HUDEP-2 (cell line): ENCODE data around the gene TLE7.
A peak's percentile ranks its signal among the peaks of the same experiment; 100 is the strongest.

Experiments used
- DNase-seq, 76 experiments: peaks; one replicate each; lab custom pipeline; 2025; ENCODE audit not compliant: unreplicated experiment in 76 of 76; lab: John Stamatoyannopoulos, UW

The TLE7 gene

DNA sequence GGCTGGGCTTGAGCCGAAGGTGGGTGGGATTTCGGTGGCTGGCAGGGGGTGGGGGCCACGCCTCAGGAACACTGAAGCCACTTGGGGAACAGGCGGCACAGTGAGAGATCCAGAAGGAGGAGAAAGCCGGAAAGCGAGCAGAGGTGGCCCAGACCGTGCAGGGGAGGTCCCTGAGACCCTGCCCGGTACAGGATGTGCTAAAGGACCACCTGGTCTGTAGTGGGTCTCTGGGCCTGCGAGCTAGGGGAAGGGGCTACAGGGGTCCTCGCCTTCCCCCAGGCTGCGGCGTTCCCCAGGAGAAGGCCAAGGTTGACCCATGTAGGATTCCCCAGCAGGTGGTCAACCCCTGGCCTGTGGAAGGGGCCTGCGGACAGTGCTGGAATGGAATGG is at the start of gene TLE7:
Gene TLE7, minus strand, starts transcription at position 4 of the 390 bp plus-strand sequence. CDS start 8,730 bp downstream, outside the sequence.
- no peak for DNase-seq

DNA sequence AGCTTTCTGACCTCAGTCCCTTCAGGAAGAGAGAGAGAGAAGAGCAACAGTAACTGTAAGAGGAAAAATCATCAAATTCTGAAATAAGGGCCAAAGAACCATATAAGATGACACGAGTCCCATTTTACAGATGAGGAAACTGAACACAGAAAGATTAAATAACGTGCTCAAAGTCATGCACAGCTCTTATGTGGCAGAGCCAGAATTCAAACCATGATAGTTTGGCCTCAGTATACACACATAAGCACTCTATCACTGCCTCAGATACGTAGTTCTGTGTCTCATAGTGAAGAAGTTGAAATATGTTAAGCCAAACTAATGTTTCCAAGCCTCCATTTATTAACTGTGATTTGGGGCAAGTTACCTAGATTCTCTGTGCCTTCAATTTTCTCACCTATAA is 49.2 kb upstream of the TLE7 start:
- no peak for DNase-seq

DNA sequence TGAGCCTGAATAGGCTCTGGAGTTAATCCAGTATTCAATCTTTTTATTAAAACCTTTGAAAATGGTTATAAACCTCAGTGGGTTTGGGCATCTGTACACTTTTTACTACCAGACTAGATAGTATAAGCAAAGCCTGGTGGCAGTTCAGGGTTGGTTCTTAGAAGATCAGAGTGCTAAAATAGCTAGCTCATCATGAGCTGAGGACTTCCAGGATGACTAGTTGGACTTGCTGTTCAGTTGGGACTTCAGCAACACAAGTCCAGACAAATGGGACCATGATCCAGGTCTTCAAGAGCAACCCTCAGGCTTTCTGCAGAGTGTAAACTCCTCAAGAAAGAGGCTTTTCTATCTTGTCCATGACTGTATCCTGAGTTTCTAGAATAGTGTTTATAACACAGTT is 48.5 kb upstream of the TLE7 start:
- DNase-seq, result peak in 1 of 76 experiments; percentile 12

DNA sequence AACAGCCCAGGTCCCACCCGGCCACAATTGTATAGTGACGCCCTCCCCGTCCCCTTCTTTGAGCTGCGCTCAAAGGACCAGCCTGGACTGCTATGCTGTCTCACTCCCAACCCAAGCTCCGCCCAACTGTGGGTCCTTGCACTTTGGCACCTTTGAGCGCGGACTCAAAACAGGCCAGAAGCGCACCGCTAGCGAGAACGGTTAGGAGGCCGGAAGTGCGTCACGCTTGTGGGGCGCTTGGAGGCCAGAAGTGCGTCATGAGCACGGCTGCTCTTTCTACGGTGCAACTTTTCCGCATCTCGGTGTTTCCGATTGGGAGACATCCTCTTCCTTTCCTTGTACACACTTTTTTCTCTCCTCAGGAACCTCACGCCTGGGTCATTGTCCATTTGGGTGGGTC is 47.3 kb upstream of the TLE7 start, which contains the start of gene ZNF19:
Gene ZNF19, minus strand, starts transcription at position 203 of the 400 bp plus-strand sequence. CDS start 7,210 bp downstream, outside the sequence.
- no peak for DNase-seq

DNA sequence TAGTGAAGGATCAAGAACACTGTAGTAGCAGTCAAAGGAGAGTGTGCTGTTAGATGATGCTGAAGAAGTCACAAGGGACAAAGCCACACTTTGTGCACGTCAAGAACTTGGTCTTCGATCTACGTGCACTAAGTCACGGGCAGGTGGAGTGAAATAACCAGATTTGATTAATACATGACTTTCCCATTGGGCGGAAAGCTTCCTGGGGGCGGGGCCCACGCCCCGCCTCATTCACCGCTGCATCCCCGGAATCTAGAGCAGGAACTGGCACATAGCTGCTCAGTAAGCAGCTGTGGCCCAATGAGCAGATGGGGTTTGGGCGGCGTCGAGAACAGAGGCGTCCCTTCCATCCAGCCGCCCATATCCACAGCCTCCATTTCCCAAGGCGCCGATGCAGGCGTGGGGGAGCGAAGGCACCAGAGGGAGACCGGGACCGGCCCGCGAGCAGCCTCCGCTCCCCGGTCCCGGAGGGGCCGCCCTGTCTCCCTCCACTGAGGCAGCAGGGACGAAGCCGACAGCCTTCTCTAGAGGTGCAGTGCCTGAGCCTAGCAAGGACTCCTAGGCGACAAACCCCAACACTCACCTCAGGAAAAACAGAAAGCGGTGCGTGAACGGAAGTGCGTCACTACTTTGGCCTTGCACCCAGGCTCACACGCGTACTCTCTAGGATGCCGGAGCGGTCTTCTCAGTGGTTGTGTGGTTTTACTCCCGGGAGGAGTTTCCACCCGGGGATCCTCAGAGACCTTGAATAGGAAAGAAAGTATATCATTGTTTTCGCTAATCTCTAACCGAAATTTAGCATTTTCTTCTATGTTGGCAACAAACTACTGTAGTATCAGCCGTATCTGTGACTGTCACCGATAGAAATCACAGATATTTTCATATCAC is 42.4 kb upstream of the TLE7 start:
- DNase-seq, result peak in 73 of 76 experiments; percentile 16 to 81 (median 63)

DNA sequence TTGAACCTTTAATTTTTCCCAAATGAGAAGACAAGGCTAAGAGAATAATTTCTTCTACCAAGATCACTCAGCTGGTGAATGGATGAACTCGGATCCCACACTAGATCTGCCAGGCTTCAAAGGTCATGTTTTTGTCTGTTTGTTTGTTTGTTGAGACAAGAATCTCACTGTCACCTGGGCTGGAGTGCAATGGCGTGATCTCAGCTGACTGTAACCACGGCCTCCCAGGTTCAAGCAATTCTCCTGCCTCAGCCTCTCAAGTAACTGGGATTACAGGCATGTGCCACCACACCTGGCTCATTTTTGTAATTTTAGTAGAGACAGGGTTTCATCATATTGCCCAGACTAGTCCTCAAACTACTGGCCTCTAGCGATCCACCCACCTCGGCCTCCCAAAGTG is 40.7 kb upstream of the TLE7 start:
- no peak for DNase-seq

DNA sequence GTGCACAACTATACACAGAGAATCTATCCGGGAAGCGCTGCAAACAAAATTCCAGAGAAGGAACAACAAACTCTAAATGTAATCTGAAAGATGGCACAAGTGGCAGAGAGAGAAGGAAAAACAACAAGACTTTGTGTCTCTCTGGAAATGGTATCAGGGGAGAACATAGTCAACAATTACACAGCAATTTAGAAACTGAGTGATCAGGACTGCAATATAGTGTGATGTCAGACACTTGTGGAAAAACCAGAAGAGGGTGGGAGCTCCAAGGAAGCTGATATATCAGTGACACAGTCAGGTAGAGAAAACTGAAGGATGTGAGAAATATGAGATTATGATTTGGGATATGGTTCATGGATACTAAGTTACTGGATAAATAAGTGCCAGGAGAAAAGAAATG is 39.1 kb upstream of the TLE7 start:
- DNase-seq, result no peak

DNA sequence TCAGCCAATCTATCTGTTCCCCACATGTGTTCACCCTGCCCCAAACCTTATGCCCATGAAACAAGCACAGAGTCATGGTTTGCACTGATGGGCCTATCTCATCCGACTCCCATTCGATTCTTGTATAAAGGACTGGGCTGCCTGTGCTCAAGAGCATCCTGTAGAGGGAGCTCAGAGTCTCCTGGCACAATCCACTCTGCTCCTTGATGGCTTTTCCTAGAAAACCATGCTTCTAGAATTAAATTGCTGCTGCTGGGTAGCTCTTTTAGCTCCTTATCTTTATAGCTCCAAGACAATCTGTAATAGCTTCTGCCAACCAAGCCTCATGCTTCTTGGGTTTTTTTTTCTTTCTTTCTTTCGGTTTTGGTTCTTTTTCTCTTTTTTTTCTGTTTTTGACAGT is 37.6 kb upstream of the TLE7 start:
- peak in 47 of 76 experiments; percentile 2 to 78 (median 34) for DNase-seq

DNA sequence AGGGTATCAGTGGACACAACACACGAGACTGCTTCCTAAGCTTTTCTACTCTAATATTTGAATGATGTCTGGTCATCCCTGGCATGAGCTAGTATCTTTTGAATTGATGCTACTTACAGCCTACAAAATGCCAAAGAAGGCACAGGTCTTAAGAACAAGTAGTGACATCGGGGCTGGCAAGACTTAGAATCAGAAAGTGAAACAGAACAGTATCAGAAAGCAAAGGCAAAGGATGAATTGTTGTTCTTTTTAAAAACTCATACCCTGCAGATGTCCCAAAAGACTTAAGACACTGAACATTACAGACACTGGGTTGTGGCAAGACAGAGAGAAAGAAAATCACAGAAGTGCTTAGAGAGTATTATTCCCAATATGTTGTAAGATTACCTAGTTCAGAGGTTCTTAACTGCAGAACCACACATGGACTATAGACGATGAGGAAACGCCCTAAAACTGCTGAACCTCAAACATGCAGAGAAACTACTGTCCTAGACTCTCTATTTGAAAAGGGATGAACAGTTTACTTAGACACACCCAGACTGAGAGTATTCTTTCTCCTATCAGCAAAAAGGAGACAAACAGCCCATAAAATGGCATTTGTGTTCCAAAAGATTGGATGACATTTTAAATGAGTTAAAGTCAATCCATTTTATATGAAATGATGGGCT is 34.7 kb upstream of the TLE7 start:
- no peak for DNase-seq

DNA sequence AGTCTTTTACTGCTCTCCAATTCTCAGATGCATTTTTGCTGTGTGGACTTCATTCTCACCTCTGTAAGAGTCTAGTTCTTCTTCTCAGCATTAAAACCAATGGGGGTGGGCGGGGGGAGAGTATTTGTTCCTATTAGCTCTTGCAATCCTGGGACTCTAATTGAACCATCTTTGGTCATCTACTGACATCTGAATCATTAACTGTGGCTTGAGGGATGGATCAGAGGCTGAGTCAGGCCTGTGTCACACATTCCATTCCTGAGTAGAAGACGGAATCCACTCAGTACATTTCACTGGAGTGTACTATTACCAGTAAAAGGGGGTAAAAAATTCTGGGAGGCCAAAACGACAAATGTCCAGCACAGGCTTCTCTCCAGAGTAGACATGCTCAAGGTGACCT is 33.0 kb upstream of the TLE7 start:
- DNase-seq, result no peak

DNA sequence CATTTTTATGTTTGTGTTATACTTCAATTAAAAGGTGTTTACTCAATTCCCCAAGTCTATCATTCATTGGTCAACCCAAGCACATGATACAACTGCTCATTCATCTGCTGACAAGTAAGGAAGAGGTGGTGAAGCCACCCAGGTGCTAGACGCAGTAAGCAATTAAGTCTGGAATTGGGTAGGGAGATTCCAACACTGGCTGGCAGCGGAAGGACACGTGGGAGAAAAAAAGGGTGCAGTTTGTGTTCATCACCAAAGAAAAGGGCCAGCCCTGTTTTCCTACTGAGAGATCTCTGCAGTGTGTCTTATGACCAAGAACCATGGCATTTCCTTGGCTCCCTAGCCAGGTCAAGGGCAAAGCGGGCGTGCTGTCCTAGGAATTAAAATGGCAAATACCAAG is 32.0 kb upstream of the TLE7 start:
- DNase-seq, result no peak

DNA sequence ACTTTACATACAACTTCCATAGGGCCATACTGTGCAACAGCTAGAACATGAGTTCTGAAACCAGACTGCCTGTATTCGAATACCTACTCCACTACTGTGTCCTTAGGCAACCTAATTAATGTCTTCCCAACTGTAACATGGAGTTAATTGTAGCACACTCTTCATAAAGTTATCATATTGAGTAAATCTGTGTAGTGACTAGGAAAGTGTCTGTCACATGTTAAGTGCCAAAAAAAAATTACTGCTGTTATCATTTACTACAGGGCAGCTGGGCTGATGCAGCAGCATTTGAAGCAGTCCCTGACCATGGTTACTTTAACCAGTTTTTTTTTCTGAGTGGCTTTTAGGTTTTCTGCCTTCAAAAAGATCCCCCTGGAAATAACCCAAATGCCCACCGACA is 31.1 kb upstream of the TLE7 start:
- DNase-seq, result no peak

DNA sequence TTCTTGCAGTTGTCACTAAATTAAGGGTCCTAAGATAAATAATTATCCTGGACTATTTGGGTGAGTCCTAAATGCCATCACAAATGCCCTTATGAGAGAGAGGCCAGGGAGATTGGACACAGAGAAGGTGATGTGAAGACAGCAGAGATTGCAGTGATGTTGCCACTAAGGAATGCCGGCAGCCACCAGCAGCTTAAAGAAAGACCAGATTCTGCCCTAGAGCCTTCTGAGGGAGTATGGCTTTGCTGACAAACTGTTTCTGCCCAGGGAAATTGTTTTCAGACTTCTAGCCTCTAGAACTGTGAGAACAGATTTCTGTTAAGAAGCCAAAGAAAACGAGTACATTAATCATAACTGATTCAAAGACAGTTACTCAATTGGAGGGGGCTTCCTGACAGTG is 30.2 kb upstream of the TLE7 start:
- no peak for DNase-seq

DNA sequence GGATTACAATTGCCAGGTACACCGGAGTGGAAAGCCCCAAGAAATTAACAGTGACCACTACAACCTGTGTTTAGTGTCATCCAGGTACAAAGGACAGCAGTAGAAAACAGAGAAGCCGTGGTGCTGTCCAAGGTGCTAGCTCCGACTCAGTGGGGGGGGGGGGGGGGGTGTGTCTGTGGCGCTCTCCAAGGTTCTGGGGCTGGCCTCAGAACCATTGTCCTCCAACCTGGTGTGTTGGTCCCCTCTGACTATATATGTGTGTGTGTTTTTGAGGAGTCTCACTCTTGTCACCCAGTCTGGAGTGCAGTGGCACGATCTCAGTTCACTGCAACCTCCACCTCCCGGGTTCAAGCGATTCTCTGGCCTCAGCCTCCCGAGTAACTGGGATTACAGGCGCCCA is 26.0 kb upstream of the TLE7 start:
- DNase-seq, result peak in 41 of 76 experiments; percentile 3 to 53 (median 22)

DNA sequence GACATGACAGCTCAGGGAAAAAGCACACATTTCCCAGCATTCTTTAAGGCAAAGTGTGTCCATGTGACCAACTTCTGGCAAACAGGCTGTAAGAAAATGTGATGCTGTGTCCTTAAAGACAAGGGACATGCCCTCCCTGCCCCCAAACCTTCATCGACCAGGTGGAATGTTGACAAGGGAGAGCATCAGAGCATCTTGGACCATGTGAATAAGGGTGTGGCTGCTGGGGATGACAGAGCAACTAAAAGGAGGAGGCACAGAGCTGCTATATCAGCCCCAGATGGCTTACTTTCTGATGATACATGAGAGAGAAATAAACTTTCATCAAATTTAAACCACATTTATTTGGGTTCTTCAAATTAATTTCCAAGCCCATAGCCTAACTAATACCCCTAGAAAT is 22.4 kb upstream of the TLE7 start:
- DNase-seq, result no peak

DNA sequence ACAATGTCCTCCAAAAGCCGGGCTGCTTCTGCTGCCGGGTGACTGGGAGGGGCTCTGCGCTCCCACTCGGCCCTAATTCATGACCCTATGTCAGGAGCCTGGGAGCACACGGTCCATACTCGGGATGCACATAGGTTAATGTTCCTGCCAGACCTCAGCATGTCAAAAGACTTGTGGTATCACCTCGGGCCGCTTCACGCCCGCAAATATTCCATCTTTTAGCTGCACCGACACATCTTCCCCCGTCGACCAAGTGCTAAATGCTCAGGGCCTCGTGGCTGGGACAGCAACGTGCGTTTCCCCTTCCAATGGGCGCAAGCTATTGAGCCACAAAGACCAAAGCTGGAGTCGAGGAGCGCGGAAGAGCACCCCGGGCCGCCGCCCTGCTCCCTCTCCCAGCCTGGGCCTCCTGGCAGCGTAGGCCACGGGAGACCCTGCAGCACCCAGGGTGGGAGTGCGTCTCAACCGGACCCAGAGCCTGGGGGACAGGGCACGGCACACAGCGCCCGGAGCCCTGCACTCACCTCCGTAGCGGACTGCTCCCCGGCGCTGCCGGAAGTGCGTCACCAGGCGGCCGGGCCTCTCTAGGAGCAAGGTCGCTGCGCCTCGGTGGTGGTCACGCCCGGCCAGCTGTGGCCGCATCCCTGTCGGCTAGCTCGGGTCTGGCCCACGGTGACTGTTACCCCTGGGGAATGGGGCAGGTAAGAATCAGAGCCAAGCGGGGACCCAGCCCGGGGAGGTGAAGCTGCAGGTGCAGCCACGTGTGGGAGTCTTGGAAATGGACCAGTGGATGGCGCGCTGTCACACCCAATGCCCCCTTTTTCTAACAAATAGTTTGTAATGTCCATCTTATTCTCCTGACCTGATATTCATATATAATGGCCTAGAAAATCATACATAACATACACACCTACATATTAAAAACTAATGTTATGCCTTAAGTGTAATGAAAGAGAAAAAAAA is 20.1 kb upstream of the TLE7 start, which contains the start of gene ZNF23:
Gene ZNF23, minus strand, starts transcription at position 562 of the 963 bp plus-strand sequence. CDS start 5,451 bp downstream, outside the sequence.
- peak in 72 of 76 experiments; percentile 6 to 81 (median 60) for DNase-seq

DNA sequence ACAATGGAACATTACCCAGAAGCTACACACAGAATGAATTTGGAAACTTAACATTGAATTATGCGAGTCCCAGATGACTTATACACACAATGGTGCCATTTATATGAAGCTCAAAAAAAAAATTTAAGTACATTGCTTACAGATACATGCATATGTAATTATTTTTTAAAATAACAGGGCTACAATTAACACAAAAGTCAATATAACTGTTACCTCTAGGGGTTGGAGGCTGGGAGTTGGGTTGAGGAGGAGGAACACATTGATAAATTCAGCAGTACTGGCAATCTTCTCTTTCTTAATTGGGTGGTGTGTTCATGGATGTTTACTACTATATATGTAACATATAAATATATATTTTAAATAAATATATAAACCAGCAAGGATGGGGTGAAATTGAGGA is 19.1 kb upstream of the TLE7 start:
- DNase-seq, result peak in 4 of 76 experiments; percentile 2 to 21 (median 16)

DNA sequence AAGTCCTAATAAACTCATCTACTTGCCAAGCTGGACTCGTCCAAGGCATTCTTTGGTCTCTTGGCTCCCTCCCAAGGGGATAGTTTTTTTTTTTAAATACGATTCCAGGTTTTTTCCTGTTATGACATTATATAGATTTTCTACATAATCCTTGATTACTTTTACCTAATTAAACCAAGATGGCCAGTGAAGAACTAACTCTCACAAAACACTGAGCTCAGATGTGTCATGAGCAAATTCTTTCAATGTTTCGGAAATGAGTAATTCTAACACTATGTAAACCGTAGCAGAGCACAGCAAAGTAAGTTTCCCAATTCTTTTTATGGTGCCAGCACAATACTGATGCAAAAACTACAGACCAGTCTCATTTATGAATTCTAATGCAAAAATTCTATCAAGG is 18.4 kb upstream of the TLE7 start:
- no peak for DNase-seq

DNA sequence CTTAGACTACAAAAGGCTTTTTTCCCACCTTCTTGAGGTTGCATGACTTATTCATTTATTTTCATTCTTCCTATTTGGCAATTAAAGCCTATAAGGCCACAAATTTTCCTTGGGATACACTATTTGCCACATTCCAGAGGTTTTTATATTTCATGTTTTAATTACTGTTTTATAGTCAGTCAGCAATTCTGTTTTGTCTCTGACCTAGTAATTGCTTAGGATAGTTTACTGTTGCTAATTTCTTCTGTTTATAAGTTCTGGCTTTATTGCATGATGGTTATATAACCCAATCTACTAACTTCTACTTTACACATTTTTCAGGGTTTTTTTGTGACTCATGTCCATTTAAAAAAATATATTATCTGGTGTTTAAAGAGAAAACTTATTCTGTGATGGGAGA is 17.7 kb upstream of the TLE7 start:
- no peak for DNase-seq

DNA sequence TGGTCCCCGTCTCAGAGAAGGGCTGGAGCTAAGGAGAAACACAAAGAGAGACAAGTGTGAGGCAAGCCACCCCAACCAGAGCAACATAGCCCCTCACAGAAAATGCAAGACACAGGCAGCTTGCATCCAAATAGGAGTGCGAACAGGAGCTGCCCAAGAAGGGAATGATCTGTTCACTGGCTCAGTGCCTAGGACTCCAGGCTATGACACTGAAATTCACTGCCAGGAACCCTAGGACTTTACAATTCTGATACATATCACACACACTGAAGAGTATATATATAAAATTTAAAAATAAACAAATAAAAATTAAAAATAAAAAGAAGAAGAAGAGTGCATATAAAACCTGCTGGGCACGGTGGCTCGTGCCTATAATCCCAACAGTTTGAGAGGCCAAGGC is 14.9 kb upstream of the TLE7 start:
- DNase-seq, result no peak

DNA sequence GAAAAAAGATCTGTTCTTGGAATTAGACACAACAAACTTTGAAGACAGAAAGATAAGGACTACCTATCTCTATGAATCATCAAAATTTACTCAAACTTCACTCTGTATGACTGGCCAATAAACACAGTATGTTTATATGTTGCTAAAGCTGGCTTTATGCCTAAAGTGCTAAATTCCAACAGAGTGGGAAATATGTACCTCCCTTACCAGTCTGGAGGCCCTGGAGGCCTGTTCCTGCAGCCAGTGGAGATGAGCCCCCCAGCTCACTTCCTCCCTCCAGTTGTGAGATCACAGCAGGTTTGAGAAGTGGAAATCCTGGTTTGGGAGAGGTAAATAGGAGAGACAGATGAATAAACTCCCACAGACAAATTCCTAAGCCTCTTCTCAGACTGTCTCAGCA is 11.2 kb upstream of the TLE7 start:
- no peak for DNase-seq
